Activated T-helper 9 cell treated with anti-CD3 and anti-CD28 coated beads, Interleukin-2, amount 50 U/mL, for 16 hours (primary cell): Measurements from ENCODE around the gene EVA1A.

Experiments
- DNase-seq: peaks from one replicate; pipeline ENCODE4 v3.0.0-alpha.2; 2020; ENCODE audit warnings: low read depth

The EVA1A gene

GRCh38 chr2:75447176-75447575 is 113.6 kb downstream of the EVA1A start:
- DNase-seq, result no peak
